GM21825 (cell line): ENCODE results near the gene NTM.

Experiments
- ATAC-seq: cut with Tn5 transposase; IDR thresholded peaks from one replicate; pipeline ENCODE4 v1.9.1; 2021; ENCODE audit warnings: mild to moderate bottlenecking, moderate library complexity; ENCODE audit not compliant: unreplicated experiment

The NTM gene

GRCh38 chr11:131682373-131683015 is 312.1 kb downstream of the NTM start:
- no peak for ATAC-seq

- ATAC-seq: no peak
These were observed 312.7 kb downstream of the NTM start for GRCh38 chr11:131683131-131683530.

- ATAC-seq: no peak
These were observed 313.3 kb downstream of the NTM start for GRCh38 chr11:131683666-131684065.

- no peak for ATAC-seq
These were observed 314.0 kb downstream of the NTM start for GRCh38 chr11:131684111-131685060.

- no peak for ATAC-seq
These were observed 314.8 kb downstream of the NTM start for GRCh38 chr11:131685206-131685605.

- no peak for ATAC-seq
These were observed 315.5 kb downstream of the NTM start for GRCh38 chr11:131685906-131686305.

- ATAC-seq: no peak
These were observed 316.4 kb downstream of the NTM start for GRCh38 chr11:131686836-131687235.

GRCh38 chr11:131687291-131688047 is 317.1 kb downstream of the NTM start:
- ATAC-seq: no peak

- peak; percentile 82 for ATAC-seq
These were observed 317.8 kb downstream of the NTM start for GRCh38 chr11:131688048-131688693.

GRCh38 chr11:131689049-131689925 is 318.9 kb downstream of the NTM start:
- no peak for ATAC-seq

- no peak for ATAC-seq
These were observed 319.9 kb downstream of the NTM start for GRCh38 chr11:131690362-131690761.

GRCh38 chr11:131690776-131691175 is 320.4 kb downstream of the NTM start:
- no peak for ATAC-seq

- peak; percentile 44 for ATAC-seq
These were observed 321.0 kb downstream of the NTM start for GRCh38 chr11:131691181-131692041.

GRCh38 chr11:131692151-131692550 is 321.7 kb downstream of the NTM start:
- no peak for ATAC-seq

GRCh38 chr11:131692961-131693360 is 322.5 kb downstream of the NTM start:
- ATAC-seq: no peak

- ATAC-seq: no peak
These were observed 323.3 kb downstream of the NTM start for GRCh38 chr11:131693756-131694155.

- peak; percentile 91 for ATAC-seq
These were observed 324.4 kb downstream of the NTM start for GRCh38 chr11:131694526-131695424.

GRCh38 chr11:131695889-131696429 is 325.5 kb downstream of the NTM start:
- no peak for ATAC-seq
